GM13977 (cell line): ENCODE results near the gene INPP5B.

Source experiments
- DNase-seq: peaks from one replicate; pipeline ENCODE4 v3.0.0; 2012; ENCODE audit warnings: low spot score
- CTCF ChIP-seq: IDR thresholded peaks from 2 replicates; pipeline ENCODE4 v1.5.1; 2012; ENCODE audit warnings: mild to moderate bottlenecking, control low read depth; ENCODE audit not compliant: insufficient read depth; ENCODE audit errors: extremely low read depth, missing control alignments
- in situ Hi-C: fragments of 300-500 bp; cut with MboI; formaldehyde crosslinking; loops from one replicate; pipeline ENCODE4 v1.12.0; 2022; ENCODE audit warnings: low sequenced_read_pairs, low pct_unique_long_range_greater_than_20kb, mixed read lengths, inconsistent platforms; ENCODE audit not compliant: unreplicated experiment

Gene INPP5B

DNA sequence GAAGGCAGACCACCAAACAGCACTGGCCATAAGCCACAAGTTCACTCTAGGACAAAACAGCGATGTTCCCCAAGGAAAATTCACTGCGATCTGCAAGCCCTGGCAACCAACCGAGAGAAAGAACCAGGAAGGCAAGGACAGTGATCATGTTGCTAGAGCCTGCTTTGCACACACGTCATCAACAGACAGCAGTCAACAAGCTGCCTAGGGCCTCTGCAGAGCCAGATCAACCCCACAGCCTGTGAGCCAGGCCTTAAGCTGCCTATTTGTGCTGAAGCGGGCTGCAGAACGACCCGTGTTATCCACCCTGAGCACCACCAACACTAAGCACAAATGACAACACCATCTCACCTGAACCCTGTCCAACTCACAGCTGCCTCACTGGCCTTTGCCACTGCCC lies 132.6 kb downstream of the INPP5B start:
- DNase-seq, result no peak
- in situ Hi-C loops, result no loop called here
- TF ChIP-seq CTCF, result no peak

DNA sequence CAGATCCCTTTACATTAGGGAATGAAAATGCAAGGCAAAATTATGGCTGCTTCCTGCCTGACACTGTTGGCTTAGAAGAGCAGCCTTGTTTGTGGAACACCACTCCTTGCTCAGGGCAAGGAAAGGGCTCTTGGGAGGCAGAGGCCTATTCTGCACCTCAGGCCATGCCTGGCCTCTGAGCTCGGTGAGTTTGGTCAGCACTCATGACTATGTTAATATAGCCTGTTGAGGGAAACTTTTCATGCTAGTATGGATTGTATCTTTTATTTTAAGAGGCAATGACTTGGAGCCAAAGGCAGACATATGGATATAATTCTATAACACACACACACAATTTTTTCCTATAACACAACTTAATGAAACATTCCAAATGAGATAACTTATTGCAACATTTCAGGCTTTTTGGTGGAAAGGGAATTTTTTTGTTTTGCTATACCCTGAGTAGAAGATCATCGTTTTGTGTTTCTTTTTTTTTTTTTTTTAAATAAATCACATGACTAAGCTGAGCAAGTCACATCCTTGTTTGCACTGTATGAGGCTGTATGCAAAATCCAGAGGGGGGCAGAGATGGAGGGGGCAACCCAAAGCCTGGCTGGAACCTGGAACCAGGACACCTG lies 133.2 kb downstream of the INPP5B start:
- in situ Hi-C loops, result no loop called here
- DNase-seq, result no peak
- no peak for TF ChIP-seq CTCF

DNA sequence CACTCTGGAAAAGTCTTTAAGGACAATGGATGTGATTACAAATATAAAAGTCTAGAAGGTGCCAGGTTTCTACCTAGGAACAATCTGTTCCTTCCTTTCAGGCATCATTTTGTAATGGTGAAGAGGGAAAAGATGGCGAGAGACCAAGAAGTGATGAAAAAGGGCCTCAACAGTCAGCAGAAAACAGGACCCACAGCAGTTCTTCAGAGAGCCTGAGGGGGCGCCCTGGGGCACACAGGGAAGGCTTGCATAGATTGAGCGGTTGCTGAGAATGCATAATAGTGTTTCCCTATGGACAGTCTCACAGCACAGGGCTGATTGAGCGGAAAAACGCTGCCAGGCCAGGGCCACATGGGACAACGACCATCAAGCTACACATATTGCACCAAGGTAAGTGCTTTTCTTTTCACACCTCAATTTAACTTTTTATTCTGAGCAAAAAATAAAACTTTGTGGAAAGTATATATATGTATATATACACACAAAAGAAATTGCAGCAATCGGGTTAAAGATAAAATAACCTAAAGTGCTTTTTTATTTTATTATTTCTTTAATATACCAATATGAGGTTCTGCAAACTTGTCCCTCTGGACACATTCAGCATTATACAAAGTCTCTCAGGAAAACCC lies 135.7 kb downstream of the INPP5B start:
- DNase-seq, result peak; percentile 74
- in situ Hi-C loops, result no loop called here
- TF ChIP-seq CTCF, result peak; percentile 89
